Prostate gland (tissue), 2 donors: ENCODE data around the gene PDP2. TPM values are rescaled to one million over a fixed set of nuclear protein-coding genes. Genes with fewer than 3 reads are reported as not detected.

ENCODE experiments used
- DNase-seq: peaks from one replicate; pipeline ENCODE4 v3.0.0-alpha.2; 2019; ENCODE audit warnings: low spot score
- H3K27ac ChIP-seq, 2 donors: fragments of 200-600 bp; sonication (generic); 2 replicates each; pipeline ENCODE4 v1.5.1; 2017 to 2019
- H3K27me3 ChIP-seq: fragments of 200-600 bp; sonication (generic); replicated peaks from 2 replicates; pipeline ENCODE4 v1.5.1; 2019; ENCODE audit not compliant: insufficient read depth
- H3K36me3 ChIP-seq, 2 donors: fragments of 200-600 bp; sonication (generic); 1 replicate in 1 of 2; 2 replicates in 1 of 2; pipeline versions ENCODE4 v1.5.1 to v1.8.1; 2017 to 2019
- H3K4me1 ChIP-seq: fragments of 200-600 bp; sonication (generic); replicated peaks from 2 replicates; pipeline ENCODE4 v1.5.1; 2019
- H3K4me3 ChIP-seq, 2 donors: fragments of 200-600 bp; sonication (generic); 2 replicates each; pipeline ENCODE4 v1.5.1; 2017 to 2019
- H3K9me3 ChIP-seq: fragments of 200-600 bp; sonication (generic); 2 replicates; pipeline ENCODE4 v1.5.1; 2017
- CTCF ChIP-seq, 4 experiments: fragments of 200-600 bp in 2 of 4; fragments of 450-650 bp in 2 of 4; sonication (generic) in 2 of 4; IDR thresholded peaks; 1 replicate in 3 of 4; 2 replicates in 1 of 4; pipeline ENCODE4 v1.5.1; 2016 to 2019; ENCODE audit warnings: antibody characterized with exemption in 4 of 4, mild to moderate bottlenecking in 2 of 4, moderate library complexity in 2 of 4
- POLR2A ChIP-seq: fragments of 450-650 bp; IDR thresholded peaks from one replicate; pipeline ENCODE4 v1.6.1; 2016; ENCODE audit warnings: antibody characterized with exemption, mild to moderate bottlenecking
- POLR2AphosphoS5 ChIP-seq: sonication (generic); formaldehyde crosslinking; IDR thresholded peaks from one replicate; pipeline ENCODE4 v1.6.1; 2017; ENCODE audit warnings: antibody characterized with exemption
- WGBS: methylation state at CpG from one replicate; pipeline ENCODE4 v1.1.5; 2018; 5-methylcytosine and 5-hydroxymethylcytosine counted together
- intact Hi-C: fragments of 100-400 bp; cut with DNase I; formaldehyde crosslinking; loops from one replicate; pipeline ENCODE4 v1.14.2; 2022
- total RNA-seq, 2 donors: library from RNA; depleted of rRNA; stranded (reverse); fragments of >200 nt; gene quantifications; one replicate each; pipeline ENCODE4 v1.1.0, GENCODE V29; 2016

PDP2 gene
- total RNA-seq, 2 donors from 2014 or later: 9.2 to 21.9 TPM

GRCh38 chr16:66890799-66891198 lies 10.5 kb downstream of the PDP2 start:
- Histone ChIP-seq H3K9me3 (no peaks in the 10 kb centered on the region), H3K27ac (no peak overlapping the region), H3K36me3 (no peaks in the 10 kb centered on the region), H3K27me3 (no peaks in the 10 kb centered on the region), H3K4me3 (no peak overlapping the region), H3K4me1 (no peaks in the 10 kb centered on the region)
- intact Hi-C loops: loop anchor here (5.0 kb wide), 1 partner anchor 267 kb away; the partner anchor contains the start of genes FBXL8 and TRADD
- DNase-seq: no peak
- TF ChIP-seq POLR2A: no peak
- 82% methylated on average over 2 of the region's 2 CpGs for WGBS

GRCh38 chr16:66891360-66891759 lies 11.0 kb downstream of the PDP2 start:
- no peak overlapping the region for H3K27ac ChIP-seq
- H3K27me3 ChIP-seq: no peaks in the 10 kb centered on the region
- intact Hi-C loops: loop anchor here (5.0 kb wide), 1 partner anchor 266 kb away; the partner anchor contains the start of genes FBXL8 and TRADD
- no peaks in the 10 kb centered on the region for H3K9me3 ChIP-seq
- no peaks in the 10 kb centered on the region for H3K36me3 ChIP-seq
- TF ChIP-seq CTCF (IDR thresholded peaks at IDR 0.05): no peak
- no peak for TF ChIP-seq POLR2A
- no peak for TF ChIP-seq POLR2AphosphoS5
- no peaks in the 10 kb centered on the region for H3K4me1 ChIP-seq
- 92% methylated on average over 4 of the region's 4 CpGs for WGBS
- no peak for DNase-seq
- no peak overlapping the region for H3K4me3 ChIP-seq

GRCh38 chr16:66891797-66892196 lies 11.5 kb downstream of the PDP2 start:
- WGBS: 98% methylated on average over 6 of the region's 6 CpGs
- Histone ChIP-seq H3K4me1 (no peaks in the 10 kb centered on the region), H3K27me3 (no peaks in the 10 kb centered on the region), H3K4me3 (no peak overlapping the region), H3K27ac (no peak overlapping the region), H3K9me3 (no peaks in the 10 kb centered on the region), H3K36me3 (no peaks in the 10 kb centered on the region)
- DNase-seq: no peak
- TF ChIP-seq POLR2AphosphoS5: no peak
- intact Hi-C loops: loop anchor here (5.0 kb wide), 1 partner anchor 266 kb away; the partner anchor contains the start of genes FBXL8 and TRADD

GRCh38 chr16:66894055-66894454 lies 13.7 kb downstream of the PDP2 start:
- H3K27ac ChIP-seq: no peak overlapping the region
- no peak for DNase-seq
- intact Hi-C loops: loop anchor here (5.0 kb wide), 1 partner anchor 263 kb away; the partner anchor contains the start of genes FBXL8 and TRADD
- TF ChIP-seq POLR2AphosphoS5 (no peak), CTCF (IDR thresholded peaks at IDR 0.05) (no peak), POLR2A (no peak)
- no peaks in the 10 kb centered on the region for H3K27me3 ChIP-seq
- no peaks in the 10 kb centered on the region for H3K9me3 ChIP-seq
- H3K4me1 ChIP-seq: no peaks in the 10 kb centered on the region
- 77% methylated on average over 2 of the region's 2 CpGs for WGBS
- no peak overlapping the region for H3K4me3 ChIP-seq
- H3K36me3 ChIP-seq: no peaks in the 10 kb centered on the region

- Histone ChIP-seq H3K27ac (no peak overlapping the region), H3K9me3 (no peaks in the 10 kb centered on the region), H3K4me1 (no peaks in the 10 kb centered on the region), H3K36me3 (no peaks in the 10 kb centered on the region), H3K4me3 (no peak overlapping the region), H3K27me3 (no peaks in the 10 kb centered on the region)
- DNase-seq: peak; percentile 34
- WGBS: 37% methylated on average over 11 of the region's 11 CpGs
- intact Hi-C loops: loop anchor here (5.0 kb wide), 1 partner anchor 262 kb away; the partner anchor contains the start of genes FBXL8 and TRADD
- TF ChIP-seq POLR2AphosphoS5 (no peak), CTCF (IDR thresholded peaks at IDR 0.05) (peak; percentile 39 to 74 (median 63)), POLR2A (no peak)
Observed at GRCh38 chr16:66894948-66895688, 14.8 kb downstream of the PDP2 start.

GRCh38 chr16:66895689-66895979 lies 15.3 kb downstream of the PDP2 start:
- no peak for TF ChIP-seq CTCF (IDR thresholded peaks at IDR 0.05)
- TF ChIP-seq POLR2A: no peak
- no peak for TF ChIP-seq POLR2AphosphoS5
- Histone ChIP-seq H3K27ac (no peak overlapping the region), H3K4me1 (no peaks in the 10 kb centered on the region), H3K9me3 (no peaks in the 10 kb centered on the region), H3K27me3 (no peaks in the 10 kb centered on the region), H3K4me3 (no peak overlapping the region), H3K36me3 (no peaks in the 10 kb centered on the region)
- intact Hi-C loops: no loop called here
- no peak for DNase-seq
- 83% methylated on average over 5 of the region's 5 CpGs for WGBS
